Brain microvascular endothelial cell (primary cell): ENCODE results near the gene PEAK1.

Source experiments
- DNase-seq: peaks from one replicate; pipeline ENCODE4 v3.0.0-alpha.2; 2020
- H3K27ac ChIP-seq: fragments of 250-450 bp; sonication (Bioruptor Pico); 2 replicates; pipeline ENCODE4 v1.5.1; 2020; ENCODE audit warnings: mild to moderate bottlenecking, moderate library complexity
- H3K27me3 ChIP-seq: fragments of 250-450 bp; sonication (Bioruptor Pico); replicated peaks from 2 replicates; pipeline ENCODE4 v1.5.1; 2020; ENCODE audit warnings: mild to moderate bottlenecking
- H3K36me3 ChIP-seq: fragments of 250-450 bp; sonication (Bioruptor Pico); replicated peaks from 2 replicates; pipeline ENCODE4 v1.5.1; 2020; ENCODE audit warnings: mild to moderate bottlenecking
- H3K4me3 ChIP-seq: 2 replicates; pipeline ENCODE4 v1.5.1; 2011; ENCODE audit warnings: low read depth, mild to moderate bottlenecking, control low read depth, low read length, moderate library complexity
- in situ Hi-C: cut with HindIII; loops from 2 replicates; pipeline ENCODE4 v1.10.0; 2017; ENCODE audit warnings: low sequenced_read_pairs, low pct_ligation_motif_present
- TF ChIP-seq, protein P1 (sequence below): IDR thresholded peaks from 2 replicates; pipeline ENCODE4 v1.5.1; 2011; ENCODE audit warnings: low read depth, mild to moderate bottlenecking, moderate library complexity, low read length, control low read depth, inconsistent platforms; ENCODE audit errors: missing control alignments

Gene PEAK1

DNA sequence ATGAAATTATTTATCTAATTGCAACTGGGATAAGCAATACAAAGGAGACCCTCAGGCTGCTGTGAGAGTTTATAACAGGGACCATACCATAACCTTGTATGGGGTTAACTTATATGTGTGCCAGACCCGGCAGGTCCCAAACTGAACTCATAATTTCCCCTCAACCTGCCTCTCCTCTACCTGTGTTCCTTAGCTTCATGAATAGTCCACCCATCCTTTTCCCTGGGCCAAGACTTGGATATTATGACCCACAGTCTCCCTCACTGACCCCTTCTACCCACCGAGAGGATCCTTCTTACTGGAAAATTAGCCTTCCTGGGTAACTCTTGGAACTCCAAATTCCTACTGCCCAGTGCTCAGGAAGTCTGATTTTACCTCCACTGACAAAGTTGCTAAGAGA, 345.6 kb downstream of the PEAK1 start:
- Histone ChIP-seq H3K36me3 (no peaks in the 10 kb centered on the region), H3K27ac (no peak overlapping the region), H3K4me3 (no peak overlapping the region), H3K27me3 (no peaks in the 10 kb centered on the region)
- in situ Hi-C loops, result no loop called here
- TF ChIP-seq, protein P1, sequence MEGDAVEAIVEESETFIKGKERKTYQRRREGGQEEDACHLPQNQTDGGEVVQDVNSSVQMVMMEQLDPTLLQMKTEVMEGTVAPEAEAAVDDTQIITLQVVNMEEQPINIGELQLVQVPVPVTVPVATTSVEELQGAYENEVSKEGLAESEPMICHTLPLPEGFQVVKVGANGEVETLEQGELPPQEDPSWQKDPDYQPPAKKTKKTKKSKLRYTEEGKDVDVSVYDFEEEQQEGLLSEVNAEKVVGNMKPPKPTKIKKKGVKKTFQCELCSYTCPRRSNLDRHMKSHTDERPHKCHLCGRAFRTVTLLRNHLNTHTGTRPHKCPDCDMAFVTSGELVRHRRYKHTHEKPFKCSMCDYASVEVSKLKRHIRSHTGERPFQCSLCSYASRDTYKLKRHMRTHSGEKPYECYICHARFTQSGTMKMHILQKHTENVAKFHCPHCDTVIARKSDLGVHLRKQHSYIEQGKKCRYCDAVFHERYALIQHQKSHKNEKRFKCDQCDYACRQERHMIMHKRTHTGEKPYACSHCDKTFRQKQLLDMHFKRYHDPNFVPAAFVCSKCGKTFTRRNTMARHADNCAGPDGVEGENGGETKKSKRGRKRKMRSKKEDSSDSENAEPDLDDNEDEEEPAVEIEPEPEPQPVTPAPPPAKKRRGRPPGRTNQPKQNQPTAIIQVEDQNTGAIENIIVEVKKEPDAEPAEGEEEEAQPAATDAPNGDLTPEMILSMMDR, result no peak
- no peak for DNase-seq

DNA sequence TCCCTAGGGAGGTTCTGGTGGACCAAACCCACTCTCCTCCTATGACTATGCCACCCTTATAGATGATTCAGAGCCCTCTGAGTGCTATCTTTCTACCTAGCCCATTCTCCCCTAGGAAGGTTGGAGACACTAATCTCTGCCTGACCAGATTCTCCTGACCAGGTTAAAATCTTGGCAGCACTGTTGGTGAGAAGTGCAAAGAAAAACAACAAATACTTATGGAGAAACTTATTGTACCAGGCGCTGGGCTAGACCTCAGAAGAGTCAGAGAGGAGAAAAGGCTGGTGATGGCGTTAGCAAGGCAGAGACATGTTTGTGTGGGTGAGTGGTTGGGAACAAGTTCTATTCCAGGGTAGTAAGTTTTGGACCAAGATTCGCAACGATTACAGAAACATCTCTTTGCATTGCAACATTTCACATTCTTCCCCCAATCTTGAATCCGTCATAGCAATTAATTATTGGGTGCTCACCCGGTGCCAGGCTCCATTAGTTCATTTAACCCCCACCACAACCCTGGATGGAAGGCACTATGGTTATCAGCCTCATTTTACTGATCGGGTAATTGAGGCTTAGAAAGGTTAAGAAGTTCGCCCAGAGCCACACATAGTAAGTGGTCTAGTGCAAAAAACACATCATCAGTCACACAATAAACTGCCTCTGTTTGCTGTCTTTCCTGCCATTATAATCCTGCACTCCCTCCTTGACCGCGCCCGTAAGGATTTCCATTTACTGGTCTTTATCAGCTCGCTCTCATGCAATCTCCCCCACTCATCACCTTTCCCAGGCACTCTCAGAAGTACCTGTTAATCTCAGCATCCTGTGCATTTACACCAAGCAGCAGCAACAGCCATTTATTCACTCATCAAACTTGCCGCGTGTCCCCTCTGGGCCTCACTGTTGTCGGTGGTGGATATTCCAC, 348.3 kb downstream of the PEAK1 start:
- in situ Hi-C loops, result no loop called here
- no peaks in the 10 kb centered on the region for H3K27me3 ChIP-seq
- no peak for DNase-seq
- H3K4me3 ChIP-seq, result no peak overlapping the region
- TF ChIP-seq, protein P1, result no peak
- H3K36me3 ChIP-seq, result no peaks in the 10 kb centered on the region
- H3K27ac ChIP-seq, result no peak overlapping the region

DNA sequence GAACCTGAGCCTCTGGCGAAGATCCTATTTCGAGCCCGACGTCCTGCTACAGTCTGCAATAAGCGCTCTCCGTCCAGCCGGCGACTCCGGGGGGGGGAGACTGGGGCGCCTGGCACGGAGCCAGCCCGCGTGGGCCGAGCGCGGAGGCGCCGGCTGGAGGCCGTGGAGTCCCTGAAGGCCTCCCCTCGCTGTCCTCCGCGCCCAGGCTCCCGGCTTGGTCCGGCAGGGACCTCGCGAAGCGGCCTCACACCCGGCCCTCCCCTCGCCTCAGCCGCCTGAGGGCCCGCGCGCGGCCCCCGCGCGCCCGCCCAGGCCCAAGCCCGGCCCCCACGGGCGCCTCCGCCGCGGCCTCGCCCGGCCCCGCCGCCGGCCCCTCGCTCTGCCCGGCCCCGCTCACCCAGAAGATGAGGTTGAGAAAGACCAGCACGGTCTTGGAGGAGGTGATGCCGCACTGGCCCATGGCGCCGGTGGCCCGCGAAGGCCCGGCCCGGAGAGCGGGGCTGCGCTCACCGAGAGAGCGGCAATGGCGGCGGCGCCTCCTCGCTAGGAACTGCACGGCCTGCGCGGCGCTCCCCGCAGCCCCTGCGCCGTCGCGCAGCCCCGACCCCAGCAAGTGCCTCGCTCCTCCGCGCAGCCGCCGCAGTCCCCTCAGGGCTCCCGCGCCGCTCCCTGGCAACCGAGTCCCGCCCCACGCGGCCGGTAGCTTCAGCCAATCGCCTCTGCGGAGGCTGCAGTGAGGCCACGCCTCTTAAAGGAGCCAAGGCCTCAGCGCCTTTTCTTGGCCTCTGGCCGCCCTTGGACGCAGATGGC, 349.2 kb downstream of the PEAK1 start, which contains the start of gene TSPAN3:
TSPAN3 (minus strand) TSS at position 615 of the 810 bp plus-strand sequence; CDS start at position 460, 155 bp downstream.
- Histone ChIP-seq H3K4me3 (peak within 1 kb of the TSS; percentile 73), H3K36me3 (no peaks in the 10 kb centered on the region), H3K27me3 (no peaks in the 10 kb centered on the region), H3K27ac (peak within 1 kb of the TSS; percentile 73)
- TF ChIP-seq, protein P1, result no peak
- peak; percentile 81 for DNase-seq
- in situ Hi-C loops, result no loop called here

DNA sequence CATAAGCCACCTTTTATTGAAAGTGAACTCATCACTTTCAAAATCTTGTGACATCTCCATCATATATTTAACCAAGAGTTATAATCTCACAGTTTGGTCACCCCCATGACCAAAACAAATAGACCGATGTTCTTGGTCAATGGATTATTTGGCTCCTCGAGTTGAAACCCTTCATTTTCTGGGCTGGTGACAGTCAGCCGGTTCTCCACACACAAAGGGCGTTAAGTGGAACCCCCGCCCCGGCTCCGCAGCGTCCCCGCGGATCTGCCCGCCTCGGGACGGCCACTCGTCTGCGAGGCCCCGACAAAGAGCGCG, 349.8 kb downstream of the PEAK1 start:
- Histone ChIP-seq H3K27ac (peak overlapping the region; percentile 73), H3K27me3 (no peaks in the 10 kb centered on the region), H3K36me3 (no peaks in the 10 kb centered on the region), H3K4me3 (peak overlapping the region; percentile 73)
- in situ Hi-C loops, result no loop called here
- TF ChIP-seq, protein P1, result no peak
- no peak for DNase-seq

DNA sequence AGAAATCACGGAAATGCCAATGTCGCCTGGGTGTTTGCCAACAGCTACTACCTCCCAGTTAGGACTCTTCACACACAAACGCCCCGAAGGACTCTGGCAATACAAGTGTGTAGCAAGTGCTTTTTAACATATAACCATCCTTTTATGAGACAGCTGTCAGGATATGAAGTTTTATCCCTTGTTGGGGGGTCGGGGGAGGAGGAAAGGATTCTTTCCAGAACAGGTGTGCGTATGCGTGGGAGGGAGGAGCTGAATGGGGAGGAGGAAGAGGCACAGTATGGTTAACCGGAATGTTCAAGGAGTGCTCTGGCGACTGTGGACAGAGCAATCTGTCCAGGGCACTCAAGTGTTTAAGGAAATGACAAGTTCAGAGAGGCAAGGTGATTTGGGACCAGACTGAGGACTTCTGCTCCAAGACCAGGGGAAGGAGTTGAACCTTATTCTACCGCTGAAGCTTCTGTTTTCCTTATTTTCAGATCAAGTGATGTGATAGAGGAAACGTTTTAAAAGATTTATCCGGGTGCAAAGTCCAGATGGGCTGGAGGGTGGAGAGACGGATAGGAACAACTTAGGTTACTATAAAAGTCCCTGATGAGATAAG, 350.3 kb downstream of the PEAK1 start:
- no peaks in the 10 kb centered on the region for H3K36me3 ChIP-seq
- no peak for DNase-seq
- H3K27me3 ChIP-seq, result no peaks in the 10 kb centered on the region
- in situ Hi-C loops, result no loop called here
- H3K27ac ChIP-seq, result no peak overlapping the region
- TF ChIP-seq, protein P1, result no peak
- peak overlapping the region; percentile 73 for H3K4me3 ChIP-seq
